DMS114 treated with DMSO at 0.1 percent for 48 hours (cell line): ENCODE data around the gene TNS4.

Experiments used
- DNase-seq: peaks from one replicate; lab custom pipeline; 2025; ENCODE audit not compliant: unreplicated experiment; lab: John Stamatoyannopoulos, UW

The TNS4 gene

DNA sequence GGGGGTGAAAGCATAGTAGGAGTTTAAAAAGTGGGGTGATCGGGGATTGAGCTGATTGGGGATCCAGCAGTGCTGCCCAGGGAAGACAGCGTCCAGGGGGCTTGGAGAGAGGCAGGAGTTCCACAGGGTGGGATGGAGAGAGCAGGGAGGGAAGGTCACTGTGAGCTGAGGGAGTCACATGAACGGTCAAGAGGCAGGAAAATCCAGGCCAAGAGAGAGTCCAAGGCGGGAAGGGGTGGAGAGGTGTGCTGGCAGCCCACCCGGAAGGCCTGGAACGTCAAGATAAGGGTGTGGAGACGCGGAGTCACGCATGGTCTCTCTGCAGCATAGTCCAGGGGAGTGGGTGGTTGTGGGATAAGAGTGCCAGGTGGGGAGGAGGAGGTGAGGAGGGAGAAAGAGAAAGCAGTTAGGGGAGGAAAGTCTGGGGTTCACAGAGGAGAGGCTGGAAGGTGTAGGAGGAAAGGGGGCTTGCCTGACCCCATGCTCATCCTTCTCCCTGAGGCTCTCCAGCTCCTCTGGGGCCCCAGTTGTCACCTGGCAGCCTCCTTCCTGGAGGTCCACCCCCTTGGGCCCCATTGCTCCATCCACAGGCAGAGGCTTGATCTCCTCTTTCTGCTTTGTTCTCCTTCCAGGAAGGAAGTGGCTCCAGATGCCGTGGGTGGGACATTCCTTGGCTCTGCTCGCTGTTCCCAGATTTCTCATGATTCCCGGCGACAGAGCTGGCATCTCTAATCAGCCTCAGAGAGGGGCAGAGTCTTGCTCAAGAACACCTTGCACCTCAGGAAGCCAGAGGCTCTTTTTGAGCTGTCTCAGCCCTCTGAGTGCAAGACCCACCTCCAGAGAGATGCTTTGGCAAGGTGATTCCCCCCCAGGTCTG, 35.1 kb upstream of the TNS4 start:
- DNase-seq: no peak

DNA sequence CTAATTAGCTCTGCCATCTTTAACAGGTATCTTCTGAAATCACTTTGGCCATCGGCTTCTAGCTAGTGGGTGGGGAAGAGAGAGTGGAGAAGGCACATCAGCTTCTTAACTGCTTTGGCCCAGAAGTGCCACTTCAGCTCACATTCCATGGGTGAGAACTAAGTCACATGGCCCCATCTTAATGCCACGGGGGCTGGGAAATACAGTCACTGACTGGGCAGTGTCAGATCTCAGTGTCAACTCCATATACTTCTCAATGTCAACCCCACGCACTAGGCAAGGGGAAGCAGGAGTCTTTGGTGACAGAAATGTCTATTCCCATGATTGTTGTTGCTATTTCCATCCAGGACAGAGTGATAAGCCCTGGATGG, 34.5 kb upstream of the TNS4 start:
- DNase-seq: no peak

DNA sequence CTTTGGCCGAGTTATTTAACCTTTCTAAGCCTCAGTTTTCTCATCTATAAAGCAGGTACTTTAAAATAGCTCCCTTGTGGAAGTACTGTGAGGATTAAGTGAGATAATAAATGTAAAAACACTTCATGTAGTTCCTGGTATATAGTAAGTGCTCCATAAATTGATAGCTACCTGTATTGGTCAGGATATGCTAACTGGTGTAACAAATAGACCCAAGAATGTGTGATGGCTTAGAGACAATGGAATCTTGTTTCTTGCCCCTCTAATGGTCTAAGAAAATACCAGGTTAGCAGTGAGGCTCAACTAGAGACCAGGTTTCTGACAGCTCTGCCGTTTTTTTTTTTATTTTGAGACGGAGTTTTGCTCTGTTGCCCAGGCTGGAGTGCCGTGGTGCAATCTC, 34.0 kb upstream of the TNS4 start:
- DNase-seq: no peak

DNA sequence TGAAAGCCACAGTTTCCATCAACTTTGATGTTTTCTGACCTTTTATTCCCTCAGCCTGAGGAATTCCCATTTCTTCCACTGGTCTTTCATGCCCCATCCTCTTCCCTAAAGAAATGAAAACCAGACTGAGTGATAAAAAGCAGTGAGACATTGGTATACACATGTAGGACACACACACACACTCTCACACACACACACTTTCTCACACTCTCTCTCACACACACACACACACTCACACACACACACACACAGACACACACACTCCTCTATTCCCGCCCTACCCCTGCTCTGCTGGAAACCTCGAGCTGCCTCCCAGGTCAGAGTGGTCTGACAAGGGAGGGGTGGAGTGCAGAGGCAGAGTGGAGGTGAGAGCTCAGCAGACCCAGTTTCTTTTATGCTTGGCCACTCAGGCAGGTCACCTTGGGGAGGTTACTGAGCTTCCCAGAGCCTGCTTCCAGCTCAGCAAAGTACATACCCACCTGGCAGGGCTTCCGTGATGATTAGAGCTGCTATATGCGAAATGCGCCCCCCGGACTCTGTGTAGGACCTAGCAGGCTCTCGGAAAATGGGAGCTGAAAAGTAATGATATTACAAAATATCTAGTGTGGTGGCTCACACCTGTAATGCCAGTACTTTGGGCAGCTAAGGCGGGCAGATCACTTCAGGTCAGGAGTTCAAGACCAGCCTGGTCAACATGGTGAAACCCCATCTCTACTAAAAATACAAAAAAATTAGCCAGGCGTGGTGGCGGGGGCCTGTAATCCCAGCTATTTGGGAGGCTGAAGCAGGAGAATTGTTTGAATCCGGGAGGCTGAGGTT, 33.2 kb upstream of the TNS4 start:
- DNase-seq: no peak

DNA sequence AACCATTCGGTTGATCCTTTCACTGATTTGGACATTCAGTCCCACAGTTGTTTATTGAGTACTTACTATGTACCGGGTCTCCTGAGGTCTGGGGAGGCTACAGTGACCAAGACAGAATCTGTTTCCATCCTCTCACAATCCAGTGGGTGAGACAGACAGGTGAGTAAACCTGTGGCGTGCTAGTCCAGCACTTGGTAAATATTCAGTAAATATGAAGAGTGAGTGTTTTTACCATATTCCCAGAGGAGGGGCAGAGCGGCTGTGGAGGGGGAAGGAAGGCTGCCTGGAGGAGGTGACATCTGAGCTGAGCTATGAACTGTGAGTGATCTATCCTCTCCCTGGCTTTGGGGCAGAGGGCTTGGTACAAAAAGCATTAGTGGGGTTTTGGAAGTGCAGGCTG, 32.5 kb upstream of the TNS4 start:
- DNase-seq: no peak

DNA sequence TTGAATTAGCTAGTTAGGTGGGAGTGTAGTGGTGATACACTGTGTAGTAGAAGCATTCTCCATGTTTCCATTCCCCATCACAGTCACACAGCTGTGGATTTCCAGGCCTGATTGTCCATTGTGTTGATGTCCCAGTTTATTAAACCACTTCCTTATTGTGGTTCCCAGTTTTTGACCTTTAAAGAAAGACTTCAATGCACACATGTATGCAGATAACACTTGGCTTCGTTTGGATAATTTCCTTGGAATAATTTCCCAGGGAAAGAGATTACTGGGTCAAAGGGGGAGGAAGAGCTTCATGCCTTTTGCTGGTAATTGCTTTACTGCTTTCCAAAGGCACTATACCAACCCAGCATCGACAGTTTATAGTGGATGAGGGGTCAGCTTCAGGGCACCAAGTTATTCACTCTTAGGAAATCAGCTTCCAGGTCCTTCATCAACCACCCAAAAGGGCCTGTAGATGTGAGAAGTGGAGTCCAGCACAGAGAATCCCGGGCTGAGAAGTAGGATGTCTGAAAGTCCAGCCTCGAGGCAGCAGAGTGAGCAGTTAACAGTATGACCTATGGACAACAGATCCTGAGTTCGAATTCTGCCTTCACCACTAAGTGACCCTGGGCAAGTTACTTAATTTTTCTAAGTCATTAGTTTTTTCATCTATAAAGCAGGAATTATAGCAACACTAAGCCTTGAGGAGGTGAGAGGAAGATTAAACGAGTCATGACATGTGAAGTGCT, 31.3 kb upstream of the TNS4 start:
- DNase-seq: no peak

DNA sequence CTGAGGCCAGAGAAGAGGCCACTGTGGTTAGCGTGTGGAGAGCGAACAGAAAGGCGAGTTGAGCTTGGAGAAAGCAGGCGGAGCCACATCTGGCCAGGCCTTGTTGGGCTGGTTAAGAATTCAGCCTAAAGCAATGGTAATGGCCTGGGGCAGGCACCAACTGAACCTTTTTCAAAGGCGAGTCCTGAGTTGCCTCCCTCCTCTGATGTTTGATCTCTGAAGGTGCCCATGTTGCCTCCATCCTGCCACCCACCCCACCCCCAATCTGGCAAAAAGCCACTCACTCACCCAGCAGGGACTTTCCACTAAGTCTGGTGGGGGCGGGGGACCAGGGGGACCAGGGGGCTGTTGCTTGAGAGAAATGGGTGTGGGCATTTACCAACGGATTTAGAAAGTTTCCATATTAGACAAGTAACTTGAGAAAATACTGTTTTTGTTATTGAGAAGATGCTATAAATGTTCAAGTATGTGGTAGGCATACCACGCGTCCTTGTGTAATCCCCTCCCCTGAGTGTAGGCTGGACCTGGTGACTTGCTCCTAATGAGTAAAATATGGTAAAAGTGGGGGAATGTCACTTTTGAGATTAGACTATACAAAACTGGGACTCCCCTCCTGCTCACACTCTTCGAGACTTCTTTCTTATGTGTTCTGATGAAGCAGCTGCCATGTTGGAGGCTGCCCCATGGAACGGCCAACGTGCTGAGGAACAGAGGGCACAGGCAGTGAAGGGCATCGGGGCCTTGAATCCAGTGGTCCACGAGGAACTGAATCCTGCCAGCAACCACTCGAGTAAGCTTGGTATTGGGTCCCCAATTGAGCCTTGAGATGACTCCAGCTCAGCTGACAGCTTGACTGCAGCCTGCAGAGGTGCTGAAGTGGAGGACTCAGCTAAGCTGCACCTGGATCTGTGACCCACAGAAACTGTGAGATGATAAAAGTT, 29.9 kb upstream of the TNS4 start:
- DNase-seq: no peak

DNA sequence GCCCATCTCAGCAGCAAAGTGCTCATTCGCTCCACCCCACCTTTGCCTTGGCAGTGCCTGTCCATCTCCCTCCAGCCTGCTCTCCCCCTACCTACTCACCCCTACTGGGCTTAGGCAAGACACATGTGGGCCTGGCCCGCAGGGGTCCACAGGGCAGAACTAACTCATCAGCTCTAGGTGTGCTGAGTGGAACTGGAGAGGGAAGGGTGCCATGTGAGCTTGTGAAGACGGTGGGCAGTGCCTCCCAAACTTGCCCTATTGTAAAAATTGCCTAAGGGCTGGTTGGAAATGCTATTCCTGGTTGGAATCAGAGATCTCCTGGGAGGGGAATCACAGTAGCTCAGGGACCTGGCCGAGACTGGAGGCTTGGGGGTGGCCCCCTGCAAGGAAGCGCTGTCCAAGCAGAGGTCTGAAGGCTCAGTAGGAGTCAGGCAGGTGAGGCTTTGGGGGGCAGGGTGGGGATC, 29.1 kb upstream of the TNS4 start:
- no peak for DNase-seq

DNA sequence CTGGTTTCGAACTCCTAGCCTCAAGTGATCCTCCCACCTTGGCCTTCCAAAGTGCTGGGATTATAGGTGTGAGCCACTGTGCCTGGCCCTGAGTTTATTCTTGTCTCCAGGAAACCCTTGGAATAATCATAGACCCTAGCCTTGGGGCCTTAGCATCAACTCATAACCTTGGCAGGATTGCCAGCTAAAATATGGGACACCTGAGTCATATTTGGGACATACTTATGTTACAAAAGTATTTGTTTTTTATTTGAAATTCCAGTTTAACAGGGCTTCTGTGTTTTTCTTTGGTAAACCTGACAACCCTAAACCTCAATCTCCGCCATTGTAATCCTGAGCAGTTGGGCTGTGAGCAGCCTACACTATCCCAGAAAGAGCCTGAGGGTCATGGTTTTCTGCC, 28.6 kb upstream of the TNS4 start:
- DNase-seq: no peak

DNA sequence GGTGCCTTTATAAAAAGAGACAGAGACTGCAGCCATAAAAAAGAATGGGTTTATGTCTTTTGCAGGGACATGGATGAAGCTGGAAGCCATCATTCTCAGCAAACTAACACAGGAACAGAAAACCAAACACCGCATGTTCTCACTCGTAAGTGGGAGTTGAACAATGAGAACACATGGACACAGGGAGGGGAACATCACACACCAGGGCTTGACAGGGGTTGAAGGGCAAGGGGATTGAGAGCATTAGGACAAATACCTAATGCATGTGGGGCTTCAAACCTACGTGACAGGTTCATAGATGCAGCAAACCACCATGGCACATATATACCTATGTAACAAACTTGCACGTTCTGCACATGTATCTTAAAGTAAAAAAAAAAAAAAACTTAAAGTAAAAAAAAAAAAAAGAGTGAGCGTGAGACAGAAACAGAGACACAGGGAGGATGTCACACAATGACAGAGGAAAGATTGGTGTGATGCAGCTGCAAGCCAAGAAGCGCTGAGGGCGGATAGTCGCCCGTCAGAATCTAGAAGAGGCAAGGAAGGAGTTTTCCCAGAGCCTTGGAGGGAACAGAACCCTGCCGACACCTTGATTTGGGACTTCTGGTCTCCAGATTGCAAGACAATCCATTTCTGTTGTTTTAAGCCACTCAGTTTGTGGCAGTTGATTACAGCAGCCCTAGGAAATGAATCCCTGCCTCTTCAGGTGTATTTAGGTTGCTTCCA, 27.4 kb upstream of the TNS4 start:
- DNase-seq: no peak

DNA sequence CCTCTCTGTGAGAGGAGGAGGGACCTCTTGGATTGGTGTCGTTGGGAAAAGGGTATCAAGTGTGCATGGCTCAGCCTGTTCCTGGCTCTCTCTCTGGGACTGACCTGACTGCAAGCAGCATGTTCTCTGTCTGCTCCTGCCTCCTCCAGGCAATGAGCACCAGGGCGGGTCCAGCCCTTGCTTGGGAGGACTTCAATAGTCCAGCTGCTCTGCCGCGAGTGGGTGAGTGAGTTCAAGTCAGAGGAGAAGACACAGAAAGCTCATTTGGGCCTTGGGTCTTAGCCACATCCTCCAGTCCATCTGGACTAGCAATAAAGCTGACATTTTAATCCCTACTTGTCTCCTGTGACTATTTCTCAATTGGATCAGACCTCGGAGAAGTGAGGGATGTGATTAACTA, 25.2 kb upstream of the TNS4 start:
- DNase-seq: no peak

DNA sequence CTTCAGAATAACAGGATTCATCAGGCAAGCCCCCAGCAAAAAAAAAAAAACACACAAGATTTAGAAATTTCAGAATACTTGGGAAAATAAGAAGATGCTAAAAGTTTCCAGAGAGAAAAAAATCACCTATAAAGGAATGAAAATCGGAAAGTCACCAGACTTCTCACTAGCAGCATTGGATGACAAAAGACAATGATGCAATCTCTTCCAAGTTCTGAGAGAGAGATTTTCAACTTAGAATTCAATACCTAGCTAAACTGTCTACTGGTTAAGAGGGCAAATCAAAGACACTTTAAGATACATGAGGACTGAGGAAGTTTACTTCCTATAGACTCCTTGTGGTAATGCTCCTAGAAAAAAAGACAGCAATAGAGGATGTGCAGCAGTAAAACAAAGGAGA, 23.9 kb upstream of the TNS4 start:
- DNase-seq: no peak

DNA sequence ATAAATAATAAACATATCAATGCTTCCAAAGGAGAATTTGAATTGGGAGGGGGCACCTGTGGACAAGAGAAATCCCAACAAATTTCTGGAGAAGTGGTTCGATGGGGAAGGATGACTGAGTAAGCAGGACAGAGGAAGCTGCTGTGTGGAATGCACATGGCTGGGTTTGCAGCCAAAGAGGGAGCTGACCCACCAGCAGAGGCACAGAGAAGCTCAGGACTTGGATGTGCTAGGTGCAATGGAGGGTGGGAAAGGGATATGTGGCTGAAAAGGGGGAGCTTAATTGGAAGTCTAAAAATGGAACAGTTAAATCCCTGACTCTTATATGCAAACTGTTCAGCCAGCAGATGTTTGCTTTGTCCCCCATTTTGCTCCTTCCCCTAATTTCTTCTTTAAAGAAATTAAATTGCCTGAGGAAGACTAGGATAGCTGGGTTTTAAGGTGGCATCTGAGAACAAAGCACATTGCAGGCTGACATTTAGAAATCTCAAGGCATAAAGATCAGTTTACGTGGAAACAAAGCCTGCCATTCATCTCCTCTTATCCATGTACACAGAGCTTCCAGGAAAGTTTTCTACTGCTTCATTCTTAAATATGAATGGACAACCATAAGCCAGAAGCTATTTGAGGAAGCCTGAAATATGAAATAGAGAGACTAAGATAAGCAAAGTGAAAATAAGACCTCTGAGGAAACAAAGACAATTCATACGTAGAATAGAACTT, 23.0 kb upstream of the TNS4 start:
- DNase-seq: no peak

DNA sequence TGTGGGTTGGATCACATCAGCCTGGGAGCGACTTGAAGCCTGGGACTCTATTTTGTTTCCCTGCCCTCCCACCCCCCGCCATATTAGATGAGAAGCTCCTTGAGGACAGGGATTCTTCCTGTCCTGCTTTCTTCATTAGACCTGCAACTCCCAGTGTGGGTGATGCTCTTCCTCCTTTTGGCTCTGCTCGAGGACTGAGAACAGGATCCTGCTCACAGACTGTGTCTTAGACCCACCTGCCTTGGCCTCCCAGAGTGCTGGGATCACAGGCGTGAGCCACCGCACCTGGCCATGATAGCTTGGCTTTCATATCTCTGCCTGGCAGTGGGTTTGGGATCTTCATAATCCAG, 21.5 kb upstream of the TNS4 start:
- no peak for DNase-seq

DNA sequence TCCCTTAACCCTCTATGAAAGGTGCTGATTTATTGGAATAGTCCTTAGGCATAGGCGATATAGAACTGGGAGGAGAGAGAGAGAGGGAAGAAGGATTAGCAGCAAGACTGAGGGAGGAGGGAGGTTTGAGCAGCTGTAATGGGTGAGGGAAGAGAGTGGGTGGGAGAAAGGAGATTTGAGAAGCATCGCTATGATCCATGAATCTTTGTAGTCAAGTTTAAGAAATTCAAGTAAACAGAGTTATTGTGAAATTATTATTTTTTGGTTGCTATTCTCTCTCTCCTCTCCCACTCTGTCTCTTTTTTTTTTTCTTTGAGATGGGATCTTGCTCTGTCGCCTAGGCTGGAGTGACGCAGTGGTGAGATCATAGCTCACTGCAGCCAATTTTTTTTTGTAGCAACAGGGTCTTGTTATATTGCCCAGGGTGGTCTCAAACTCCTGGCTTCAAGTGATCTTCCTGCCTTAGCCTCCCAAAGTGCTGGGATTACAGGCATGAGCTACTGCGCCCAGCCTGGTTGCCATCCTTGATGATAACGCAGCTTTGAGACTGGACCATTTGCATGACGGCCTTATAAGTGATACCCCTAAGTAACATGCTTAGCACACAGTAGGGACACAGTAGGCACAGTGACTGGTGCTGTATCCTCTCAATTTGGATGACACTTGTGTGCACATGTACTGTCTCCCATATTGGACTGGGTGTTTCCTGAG, 21.0 kb upstream of the TNS4 start:
- DNase-seq: no peak

DNA sequence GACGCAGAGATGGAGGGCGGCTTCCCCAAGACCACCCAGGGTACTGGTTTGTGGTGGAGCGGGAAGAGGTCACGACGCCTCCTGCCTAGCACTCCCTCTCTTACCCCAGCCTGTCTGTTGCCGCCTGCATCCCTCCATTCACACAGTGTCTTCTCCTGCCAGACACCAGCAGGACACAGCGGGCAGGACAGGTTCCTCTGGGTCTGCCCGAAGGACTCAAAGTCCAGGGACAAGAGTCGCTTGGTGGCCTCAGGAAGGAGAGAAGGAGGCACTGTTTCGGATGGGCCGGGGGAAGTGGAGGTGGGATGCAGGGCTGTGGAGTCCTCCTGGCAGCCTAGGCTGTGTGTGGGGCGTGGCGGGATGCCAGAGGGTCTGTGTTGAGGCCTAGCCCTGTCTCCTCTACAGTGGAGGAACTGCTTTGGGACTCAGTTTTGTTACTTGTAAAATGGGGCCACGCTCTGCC, 19.6 kb upstream of the TNS4 start:
- no peak for DNase-seq

DNA sequence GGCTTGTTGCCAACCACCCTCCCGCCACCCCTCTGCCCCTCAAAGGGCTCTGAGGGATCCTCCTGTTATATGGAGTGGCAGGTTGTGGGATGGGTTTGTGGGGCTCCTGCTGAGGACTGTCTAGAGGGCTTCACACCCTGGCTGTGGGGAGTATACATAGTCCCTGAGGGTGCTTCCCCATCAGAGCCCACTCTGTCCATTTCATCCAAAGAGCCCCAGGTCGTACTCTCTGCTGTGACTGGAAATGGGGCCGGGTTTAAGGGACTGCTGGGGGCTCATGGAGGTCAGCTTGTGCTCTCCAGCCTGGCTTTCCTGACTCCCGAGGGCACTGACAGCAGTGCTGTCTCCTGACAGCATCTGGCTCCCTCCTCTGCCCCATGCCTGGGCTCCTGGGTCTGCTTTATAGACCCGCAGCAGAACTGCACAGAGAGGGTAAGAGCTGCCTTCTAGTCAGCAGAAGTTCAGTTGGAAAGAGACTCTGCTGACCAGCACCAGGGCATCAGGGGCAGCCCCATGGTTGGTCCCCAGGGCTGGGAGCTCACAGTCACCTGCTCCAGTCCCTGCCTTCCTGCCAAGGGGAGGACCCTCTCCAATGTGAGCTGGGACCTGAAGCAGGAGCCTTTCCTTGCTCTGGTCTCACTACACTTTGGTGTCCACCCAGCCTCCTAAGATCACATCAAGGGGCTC, 17.8 kb upstream of the TNS4 start:
- no peak for DNase-seq
